Left kidney (tissue), 8 donors: Measurements from ENCODE around the gene OR2A1. TPM values are rescaled to one million over a fixed set of nuclear protein-coding genes. Genes with fewer than 3 reads are reported as not detected.
"Not testable (repeated sequence)": the region's sequence is repeated elsewhere in the genome, so short reads cannot be mapped to it uniquely, and the experiment has no call there.

Experiments used
- DNase-seq: peaks from one replicate; pipeline ENCODE4 v3.0.0-alpha.2; 2013
- long read RNA-seq, 8 donors: transcript quantifications; one replicate each; lab custom pipeline, GENCODE V29; 2026
- polyA plus RNA-seq: library from polyadenylated mRNA; unstranded; fragments of 120-200 nt; gene quantifications from one replicate; pipeline ENCODE4 v1.2.1, GENCODE V29; 2013; ENCODE audit not compliant: insufficient read length

OR2A1 gene
- polyA plus RNA-seq: 1.2 TPM
- long read RNA-seq, donor 1, partial matches to known transcripts: 0 of 7 reads
- long read RNA-seq, donor 1, other reads (novel, unspliced or antisense): 7 of 7 reads
- long read RNA-seq, donor 2: 0 reads
- long read RNA-seq, donor 3: 0 reads
- long read RNA-seq, donor 4: 0 reads
- long read RNA-seq, donor 5: 0 reads
- long read RNA-seq, donor 6: 0 reads
- long read RNA-seq, donor 7: 0 reads
- long read RNA-seq, donor 8: 0 reads

GRCh38 chr7:144311872-144312469 is at the start of gene OR2A1:
TSS of gene OR2A1 (plus strand) at chr7:144312419. CDS start at chr7:144318125, 5,706 bp downstream.
- not testable (repeated sequence) for DNase-seq

- not testable (repeated sequence) for DNase-seq
These were observed 47.5 kb upstream of the OR2A1 start, which contains the start of gene OR2A7 for GRCh38 chr7:144264692-144265091. TSS of gene OR2A7 (minus strand) at chr7:144264792. CDS start at chr7:144259628, 5,164 bp downstream.

DNA sequence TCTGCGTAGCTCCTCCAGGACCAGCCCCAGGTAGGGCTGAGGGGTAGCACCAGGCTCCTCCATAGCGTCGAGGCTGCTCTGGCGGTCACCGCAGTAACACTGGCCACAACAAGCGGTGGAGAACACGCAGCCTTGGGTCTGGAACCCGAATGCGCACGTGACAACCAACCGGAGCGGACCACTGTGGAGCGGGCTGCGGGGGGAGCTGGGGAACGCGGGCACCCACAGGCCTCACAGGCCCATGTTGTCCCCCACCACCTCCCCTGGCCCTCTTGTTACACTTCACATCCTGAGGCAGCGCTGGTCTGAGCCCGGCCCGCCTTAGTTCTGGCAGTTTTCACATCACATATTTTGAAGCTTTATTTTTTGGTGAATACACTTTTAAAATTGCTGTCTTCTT is 43.0 kb upstream of the OR2A1 start, which contains the start of gene CTAGE8:
CTAGE8 (minus strand) TSS at position 101 of the 400 bp plus-strand sequence; CDS start at position 63, 38 bp downstream.
- not testable (repeated sequence) for DNase-seq

DNA sequence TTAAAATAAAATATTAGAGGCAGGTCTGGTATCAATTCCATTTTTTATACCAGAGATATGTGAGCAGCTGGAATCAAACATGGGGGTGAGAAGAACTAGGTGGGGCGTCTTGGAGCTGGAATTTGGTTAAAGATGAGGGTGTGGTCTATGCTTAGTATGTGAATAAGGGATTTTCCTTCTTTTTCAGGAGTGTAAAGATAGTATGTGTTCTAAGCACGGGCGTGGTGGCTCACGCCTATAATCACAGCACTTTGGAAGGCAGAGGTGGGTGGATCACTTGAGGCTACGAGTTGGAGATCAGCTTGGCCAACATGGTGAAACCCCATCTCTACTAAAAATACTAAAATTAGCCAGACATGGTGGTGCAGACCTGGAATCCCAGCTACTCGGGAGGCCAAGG is 36.9 kb upstream of the OR2A1 start:
- DNase-seq: not testable (repeated sequence)

- not testable (repeated sequence) for DNase-seq
These were observed 32.2 kb upstream of the OR2A1 start for GRCh38 chr7:144280010-144280409.

DNA sequence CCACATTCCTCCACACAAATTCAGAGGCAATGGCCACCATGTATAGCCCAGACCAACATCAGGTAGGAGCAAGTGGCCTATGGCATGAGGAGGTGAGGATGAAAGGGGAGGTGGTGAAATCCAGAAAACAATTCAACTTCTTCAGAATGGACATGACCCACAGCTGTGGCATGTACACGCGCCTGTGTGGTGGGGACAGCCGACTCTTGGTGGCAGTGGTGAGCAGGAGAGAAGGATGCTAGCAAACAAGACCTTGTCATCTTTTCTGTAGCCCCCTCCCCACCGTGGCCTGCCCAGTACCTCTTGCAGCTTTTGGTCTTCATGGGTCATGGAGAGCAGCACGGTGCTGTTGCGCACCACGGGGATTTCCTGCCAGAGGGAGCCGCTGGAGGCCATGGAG is 30.2 kb upstream of the OR2A1 start:
- not testable (repeated sequence) for DNase-seq

DNA sequence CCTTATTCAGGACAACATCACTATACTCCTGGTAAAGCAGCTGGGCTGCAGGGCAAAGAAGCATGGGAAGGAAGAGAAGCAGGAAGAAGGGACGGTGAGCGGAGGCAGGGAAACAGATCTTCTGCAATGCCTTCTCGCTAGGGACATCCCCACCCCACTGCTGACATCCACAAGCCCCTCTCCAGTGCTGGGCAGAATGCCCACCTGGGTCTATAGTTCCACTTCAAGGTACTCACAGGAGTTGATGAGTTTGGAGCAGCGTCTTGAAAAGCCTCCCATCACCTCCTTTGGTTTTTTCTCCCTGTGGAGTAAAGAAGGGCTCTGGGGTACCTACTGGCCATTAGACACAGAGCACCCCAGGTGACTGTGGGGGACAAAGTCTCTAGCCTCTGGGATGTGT is 29.7 kb upstream of the OR2A1 start:
- DNase-seq: not testable (repeated sequence)

DNA sequence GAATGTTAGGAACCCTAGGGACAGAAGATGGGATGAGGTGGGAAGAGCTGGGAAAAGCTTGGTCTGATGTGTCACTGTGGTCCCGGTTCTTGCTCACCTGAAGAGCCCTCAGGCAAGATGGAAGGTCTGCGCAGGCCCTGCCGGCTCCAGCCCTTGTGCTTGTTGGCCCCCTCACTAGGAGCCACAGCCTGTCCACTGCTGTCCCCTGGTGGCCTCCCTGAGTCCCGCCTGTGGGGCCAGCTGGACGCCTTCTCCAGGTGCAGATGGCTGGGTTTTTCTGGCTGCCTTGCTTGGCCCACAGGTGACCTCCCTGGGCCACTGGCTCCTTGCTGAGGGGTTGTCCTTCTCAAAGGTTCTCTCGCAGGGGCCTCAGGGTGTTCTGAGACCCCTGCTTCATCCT is 28.5 kb upstream of the OR2A1 start:
- DNase-seq: not testable (repeated sequence)

DNA sequence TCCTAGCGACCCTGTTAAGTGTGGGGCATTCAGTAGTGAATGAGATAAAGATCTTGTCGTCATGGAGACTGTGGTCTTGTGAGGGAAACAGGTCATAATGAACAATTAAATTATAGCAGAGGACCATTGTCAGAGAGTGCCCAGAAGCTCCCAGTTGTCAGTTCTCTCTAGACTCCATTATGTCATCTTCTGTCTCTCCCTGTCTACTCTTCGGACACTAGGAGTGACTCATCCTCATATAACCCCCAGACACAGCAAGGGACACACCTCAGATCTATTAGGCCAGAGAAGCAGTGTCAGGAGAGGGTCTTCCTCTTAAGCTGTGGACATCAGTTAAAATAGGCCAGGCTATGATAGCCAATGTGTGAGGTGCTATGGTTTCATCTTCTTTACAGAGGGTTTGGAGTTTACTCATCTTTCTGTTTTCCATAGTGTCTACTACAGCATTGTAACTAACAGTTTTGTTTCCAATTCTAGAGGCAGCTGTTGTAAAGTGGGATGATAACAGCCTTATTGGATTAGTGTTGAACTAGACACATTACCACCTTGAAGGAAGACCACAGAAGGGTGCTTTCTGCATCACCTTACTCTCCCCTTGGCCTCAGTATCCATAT is 24.9 kb upstream of the OR2A1 start:
- not testable (repeated sequence) for DNase-seq

- not testable (repeated sequence) for DNase-seq
These were observed 20.6 kb upstream of the OR2A1 start for GRCh38 chr7:144291607-144292006.

DNA sequence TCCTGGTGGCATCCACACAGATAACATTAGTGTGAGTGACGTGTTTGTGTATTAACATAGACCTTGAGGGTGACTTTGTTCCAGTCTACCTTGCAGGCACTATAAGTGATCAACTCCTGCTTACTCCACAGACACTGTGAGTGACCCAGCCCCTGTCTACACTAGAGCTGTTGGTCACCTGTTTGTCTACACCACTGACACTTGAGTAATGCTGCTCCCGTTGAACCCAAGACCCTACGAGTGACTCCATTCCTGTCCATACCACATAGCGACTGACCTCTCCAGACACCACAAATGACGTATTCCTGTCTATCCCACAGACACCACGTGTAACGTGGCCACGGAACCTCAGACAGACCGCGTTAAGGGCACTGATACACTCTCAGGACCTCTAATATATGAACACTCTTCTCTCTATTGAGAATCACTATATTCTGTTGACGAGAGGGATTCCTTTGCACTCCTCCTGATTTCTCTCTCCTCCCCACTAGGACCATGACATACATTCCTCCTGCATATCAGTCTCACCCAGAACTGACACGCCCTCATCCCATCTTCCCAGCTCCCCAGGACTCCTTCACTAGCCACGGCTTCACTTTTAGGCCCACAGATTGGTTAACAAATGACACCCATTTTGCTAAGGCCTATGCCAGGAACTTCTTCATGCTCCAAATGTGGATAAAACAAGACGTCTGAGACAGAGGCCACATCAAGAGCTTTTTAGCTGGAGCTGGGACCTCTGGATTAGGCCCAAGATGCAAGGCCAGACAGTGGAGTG is 19.6 kb upstream of the OR2A1 start:
- not testable (repeated sequence) for DNase-seq

- DNase-seq: not testable (repeated sequence)
These were observed 18.3 kb upstream of the OR2A1 start for GRCh38 chr7:144293794-144294499.

GRCh38 chr7:144302578-144303303 is 9.5 kb upstream of the OR2A1 start:
- not testable (repeated sequence) for DNase-seq

DNA sequence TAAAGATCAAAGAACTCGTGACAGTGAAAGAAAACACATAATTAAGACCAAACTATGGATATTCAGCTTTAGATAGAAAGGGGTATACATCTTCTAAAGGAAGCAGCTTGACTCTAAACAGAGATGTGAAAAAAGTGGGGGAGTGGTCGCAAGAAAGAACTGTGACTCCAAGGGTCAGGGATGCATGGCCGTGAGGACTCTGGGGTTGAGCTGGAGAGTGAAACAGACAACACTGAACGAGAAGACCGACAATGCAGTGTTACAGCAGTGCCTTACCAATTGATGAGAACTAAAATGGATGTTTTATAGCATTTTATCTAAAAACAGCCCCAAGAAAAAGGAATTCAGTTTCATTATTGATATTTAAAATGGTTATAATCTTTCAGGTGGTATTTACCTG is 8.6 kb upstream of the OR2A1 start:
- DNase-seq: not testable (repeated sequence)

DNA sequence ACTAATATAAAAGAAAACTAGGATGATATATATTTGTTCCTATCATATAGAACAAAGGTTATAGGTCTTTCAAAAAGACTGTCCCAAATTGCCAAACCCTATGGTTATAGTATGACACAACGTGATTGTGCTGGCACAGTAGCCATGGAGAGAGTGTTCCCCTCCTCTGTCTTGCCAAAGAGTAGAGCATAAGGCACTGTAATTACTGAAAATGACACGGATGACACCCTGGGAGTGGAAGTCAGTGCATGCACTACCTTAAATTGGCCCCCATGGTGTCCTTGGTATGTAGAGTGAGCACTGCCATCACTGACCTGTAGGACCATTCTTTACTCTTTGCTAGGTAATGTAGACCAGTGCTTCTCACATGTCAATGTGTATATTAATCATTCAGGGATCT is 7.1 kb upstream of the OR2A1 start:
- not testable (repeated sequence) for DNase-seq

GRCh38 chr7:144309702-144310101 is 2.5 kb upstream of the OR2A1 start:
- DNase-seq: not testable (repeated sequence)

- DNase-seq: not testable (repeated sequence)
These were observed 1.0 kb upstream of the OR2A1 start for GRCh38 chr7:144311218-144311617.

- not testable (repeated sequence) for DNase-seq
These were observed 5.3 kb downstream of the OR2A1 start for GRCh38 chr7:144317537-144317936.

GRCh38 chr7:144319547-144319946 is 7.3 kb downstream of the OR2A1 start:
- not testable (repeated sequence) for DNase-seq

- DNase-seq: not testable (repeated sequence)
These were observed 9.5 kb downstream of the OR2A1 start for GRCh38 chr7:144321677-144322206.
